AG20443 (cell line): ENCODE results near the gene MNX1.

Experiments used
- DNase-seq: peaks from one replicate; pipeline ENCODE4 v3.0.0; 2012; ENCODE audit warnings: low spot score, mixed read lengths

MNX1 gene

GRCh38 chr7:157010588-157011332 lies at the start of gene MNX1:
Gene MNX1 (minus strand): TSS chr7:157010663. CDS start chr7:157010350, 313 bp downstream.
- DNase-seq = no peak

GRCh38 chr7:157059534-157059933 lies 49.1 kb upstream of the MNX1 start:
- DNase-seq = no peak

- no peak for DNase-seq
Observed at GRCh38 chr7:157058701-157059100, 48.2 kb upstream of the MNX1 start.

GRCh38 chr7:157058068-157058467 lies 47.6 kb upstream of the MNX1 start:
- DNase-seq = no peak

GRCh38 chr7:157056957-157057902 lies 46.8 kb upstream of the MNX1 start:
- no peak for DNase-seq

GRCh38 chr7:157056246-157056645 lies 45.8 kb upstream of the MNX1 start:
- no peak for DNase-seq

GRCh38 chr7:157054927-157055326 lies 44.5 kb upstream of the MNX1 start:
- DNase-seq = no peak

GRCh38 chr7:157053118-157053517 lies 42.7 kb upstream of the MNX1 start:
- no peak for DNase-seq

GRCh38 chr7:157047148-157047547 lies 36.7 kb upstream of the MNX1 start:
- DNase-seq = no peak

- DNase-seq = peak; percentile 93
Observed at GRCh38 chr7:157046681-157047080, 36.2 kb upstream of the MNX1 start.

GRCh38 chr7:157044943-157045660 lies 34.6 kb upstream of the MNX1 start:
- no peak for DNase-seq

GRCh38 chr7:157044147-157044687 lies 33.8 kb upstream of the MNX1 start:
- DNase-seq = peak; percentile 53

- peak; percentile 94 for DNase-seq
Observed at GRCh38 chr7:157043745-157044144, 33.3 kb upstream of the MNX1 start.

GRCh38 chr7:157041514-157042277 lies 31.2 kb upstream of the MNX1 start:
- DNase-seq = no peak

- DNase-seq = no peak
Observed at GRCh38 chr7:157041004-157041403, 30.5 kb upstream of the MNX1 start.

GRCh38 chr7:157037635-157038034 lies 27.2 kb upstream of the MNX1 start:
- no peak for DNase-seq

GRCh38 chr7:157037028-157037427 lies 26.6 kb upstream of the MNX1 start:
- no peak for DNase-seq

GRCh38 chr7:157035979-157036378 lies 25.5 kb upstream of the MNX1 start:
- no peak for DNase-seq

GRCh38 chr7:157035302-157035701 lies 24.8 kb upstream of the MNX1 start:
- DNase-seq = no peak

- no peak for DNase-seq
Observed at GRCh38 chr7:157033483-157034473, 23.3 kb upstream of the MNX1 start.
